DMS 273 (cell line): Measurements from ENCODE around the gene RACK1.
"Not testable (repeated sequence)": the region's sequence is repeated elsewhere in the genome, so short reads cannot be mapped to it uniquely, and the experiment has no call there.

Experiments
- DNase-seq: peaks from one replicate; lab custom pipeline; 2025; ENCODE audit not compliant: unreplicated experiment; lab: John Stamatoyannopoulos, UW

Gene RACK1

DNA sequence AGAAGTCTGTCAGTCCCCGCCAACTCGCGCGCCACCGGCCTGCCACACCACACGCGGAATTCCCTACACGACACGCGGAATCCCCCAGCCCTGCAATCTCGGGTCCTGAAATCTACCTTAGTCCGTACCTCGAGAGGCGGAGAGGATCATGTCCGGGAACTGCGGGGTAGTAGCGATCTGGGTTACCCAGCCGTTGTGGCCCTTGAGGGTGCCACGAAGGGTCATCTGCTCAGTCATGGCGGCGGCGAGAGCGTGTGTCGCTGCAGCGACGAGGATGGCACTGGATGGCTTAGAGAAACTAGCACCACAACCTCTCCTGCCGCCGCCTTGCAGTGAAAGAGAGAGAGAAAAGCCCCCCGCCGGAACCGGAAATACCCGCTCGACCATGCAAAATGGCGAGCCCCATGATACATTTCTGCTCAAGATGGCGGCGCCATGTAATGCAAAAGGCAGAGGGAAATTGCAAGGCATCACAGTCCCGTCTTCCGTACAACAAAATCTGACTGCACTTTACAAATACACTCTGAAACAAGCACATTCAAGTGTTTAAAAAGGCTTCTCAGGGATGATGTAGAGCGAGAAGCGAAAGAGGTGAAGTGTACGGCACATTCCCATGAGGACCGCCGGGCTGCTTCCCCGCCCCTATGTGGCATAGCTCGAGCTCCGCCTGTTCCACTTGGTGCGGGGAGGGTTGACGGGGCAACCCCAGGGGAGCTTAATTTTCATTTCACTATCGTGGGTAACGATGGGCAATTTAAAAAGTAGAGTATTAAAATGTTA is at the start of gene RACK1:
Gene RACK1, minus strand, starts transcription at position 343 of the 780 bp plus-strand sequence. Its CDS starts 106 bp downstream, at position 237.
- no peak for DNase-seq

DNA sequence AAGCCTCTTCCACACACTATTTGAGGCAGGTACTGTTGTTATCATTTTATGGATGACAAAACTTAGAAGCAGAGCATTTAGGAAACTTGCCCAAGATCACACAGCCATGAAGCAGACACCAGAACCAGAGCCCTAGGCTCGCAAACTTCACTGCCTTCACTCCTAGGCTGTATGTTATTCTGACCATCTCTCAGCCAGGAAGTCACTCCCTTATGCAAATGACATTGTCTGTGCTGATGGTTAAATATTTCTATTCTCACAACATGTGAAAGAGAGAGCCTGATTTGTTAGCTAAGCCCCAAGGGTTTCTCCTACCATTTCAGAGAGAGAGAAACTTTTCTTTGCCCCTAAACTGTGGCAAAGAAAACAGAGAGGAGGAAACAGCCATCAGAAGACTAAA is 43.6 kb upstream of the RACK1 start:
- DNase-seq, result not testable (repeated sequence)

DNA sequence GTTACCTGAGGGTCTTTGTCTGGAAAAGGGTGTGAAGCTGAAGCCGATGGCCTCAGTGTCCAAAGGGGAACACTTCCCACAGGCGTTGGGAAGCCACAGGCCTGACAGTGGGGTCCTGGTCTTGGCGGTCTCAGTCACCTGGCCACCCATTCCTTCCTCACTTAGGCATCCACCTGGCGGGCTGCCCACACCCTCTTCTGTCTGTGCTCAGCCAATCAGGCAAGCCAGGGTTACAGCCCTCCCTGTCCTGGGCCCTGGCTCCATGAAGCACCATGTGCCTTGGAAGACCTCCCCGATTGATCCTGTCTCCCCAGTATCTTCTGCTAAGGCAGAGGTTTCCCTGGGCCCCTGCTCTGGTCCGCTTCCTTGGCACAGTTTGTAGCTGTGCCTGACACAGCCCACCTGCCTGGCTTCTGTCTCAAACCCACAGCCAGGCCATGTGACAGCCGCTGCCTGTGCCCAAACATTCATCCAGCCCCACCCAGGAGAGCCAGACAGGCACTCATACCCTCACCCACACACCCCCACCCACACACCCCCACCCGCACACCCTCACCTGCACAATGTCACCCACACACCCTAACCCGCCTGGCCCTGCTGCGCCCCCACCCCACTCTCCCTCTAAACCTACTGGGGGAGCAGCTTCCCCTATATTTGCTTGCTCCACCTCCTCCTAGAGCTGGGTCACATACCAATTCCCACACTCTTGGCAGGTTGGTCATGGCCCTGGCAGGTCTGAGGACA is 42.4 kb upstream of the RACK1 start:
- DNase-seq, result not testable (repeated sequence)

DNA sequence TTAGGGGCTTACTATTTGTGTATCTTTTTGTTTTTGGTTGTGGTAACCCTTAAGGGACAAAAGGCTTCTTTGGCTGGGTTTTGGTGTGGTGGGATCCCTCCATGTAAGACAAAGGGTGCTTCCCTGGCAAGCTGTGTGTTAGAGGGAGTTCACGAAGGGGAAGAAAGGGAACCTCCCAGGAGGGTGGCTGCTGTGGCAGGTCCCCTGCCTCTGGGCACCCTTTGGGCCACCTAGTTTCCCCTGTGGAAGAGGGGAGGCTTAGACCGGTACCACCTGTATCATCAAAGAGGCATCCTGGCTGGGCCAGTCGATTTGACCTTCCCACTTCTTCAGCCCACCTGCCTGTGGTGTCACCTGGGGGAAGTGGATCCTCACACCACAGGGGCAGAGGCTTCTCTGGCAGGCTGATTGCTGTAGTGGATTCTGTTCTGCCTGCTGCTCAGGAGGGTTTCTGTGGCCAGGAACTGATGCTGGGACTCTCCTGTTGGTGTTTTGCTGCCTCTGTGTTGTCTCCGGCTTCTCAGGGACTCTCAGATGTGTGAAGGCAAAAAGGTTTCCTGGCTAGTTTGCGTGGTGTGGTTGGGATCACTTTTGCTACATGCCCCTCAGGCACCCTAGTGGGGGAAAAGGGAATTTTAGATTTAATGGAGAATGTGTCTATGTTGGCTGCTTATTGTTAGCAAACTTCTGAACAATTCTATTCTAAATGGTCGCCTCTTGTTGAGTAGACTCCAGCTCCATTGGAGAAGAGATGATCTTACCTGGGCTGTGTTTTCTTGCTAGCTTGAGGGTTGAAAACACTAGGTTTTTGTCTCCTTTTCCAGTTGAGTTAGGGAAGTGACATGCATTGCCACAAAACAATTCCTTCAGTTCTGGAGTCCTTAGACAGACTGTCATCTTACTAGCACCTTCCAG is 40.4 kb upstream of the RACK1 start:
- not testable (repeated sequence) for DNase-seq

DNA sequence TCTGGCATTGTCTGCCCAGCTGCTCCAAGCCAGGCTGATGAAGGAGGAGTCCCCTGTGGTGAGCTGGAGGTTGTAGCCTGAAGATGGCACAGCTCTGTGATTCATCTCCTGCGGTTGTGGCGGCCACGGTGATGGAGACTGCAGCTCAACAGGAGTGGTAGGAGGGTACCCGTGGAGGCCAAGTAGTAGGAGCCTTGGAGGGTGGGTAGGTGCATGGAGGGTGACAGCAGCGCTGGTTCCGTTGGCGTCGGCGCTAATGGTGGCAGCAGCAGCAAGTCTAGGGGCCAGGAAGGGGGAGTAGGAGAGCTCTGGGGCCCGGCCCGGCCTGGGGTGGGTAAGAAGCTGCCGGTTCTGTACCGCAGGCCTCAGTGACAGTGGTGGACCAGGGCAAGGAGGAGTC is 39.6 kb upstream of the RACK1 start:
- DNase-seq, result no peak

DNA sequence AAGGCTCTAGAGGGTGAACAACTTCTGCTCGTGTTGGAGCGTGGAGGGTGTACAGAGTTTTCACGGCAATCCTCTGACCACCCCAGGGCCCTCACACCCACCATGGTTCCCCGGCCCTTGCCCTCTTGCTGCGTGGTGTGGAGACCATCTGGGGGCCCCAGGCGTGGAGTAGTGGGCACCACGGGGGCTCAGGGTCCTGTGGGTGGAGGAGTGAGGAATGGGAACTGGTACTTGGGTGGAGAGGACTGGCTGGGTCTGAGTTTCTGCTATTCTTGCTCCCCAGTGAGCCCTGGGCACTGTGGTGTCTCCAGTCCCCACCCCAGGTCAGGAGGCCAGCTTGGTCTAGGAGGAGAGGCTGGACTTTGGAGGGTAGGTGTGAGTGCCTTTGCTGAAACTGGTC is 39.2 kb upstream of the RACK1 start:
- DNase-seq, result no peak

DNA sequence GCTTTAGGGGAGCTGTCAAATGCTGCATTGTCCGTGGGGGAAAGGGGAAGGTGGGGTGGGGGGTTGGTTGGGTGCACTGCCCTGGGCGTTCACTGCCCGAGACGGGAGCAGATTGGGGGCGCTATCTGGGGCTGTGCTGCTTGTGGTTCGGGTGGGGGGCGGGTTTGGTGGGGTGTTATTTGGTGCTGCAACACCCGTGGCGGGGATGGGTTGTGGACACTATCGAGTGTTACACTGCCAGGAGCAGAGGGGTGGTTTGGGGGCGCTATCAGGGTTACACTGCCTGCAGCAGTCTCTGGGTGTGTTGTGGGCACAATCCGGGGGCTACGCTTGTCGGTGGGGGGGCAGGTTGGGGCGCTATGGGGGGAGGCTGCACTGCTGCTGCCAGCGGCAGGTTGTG is 38.7 kb upstream of the RACK1 start:
- not testable (repeated sequence) for DNase-seq

DNA sequence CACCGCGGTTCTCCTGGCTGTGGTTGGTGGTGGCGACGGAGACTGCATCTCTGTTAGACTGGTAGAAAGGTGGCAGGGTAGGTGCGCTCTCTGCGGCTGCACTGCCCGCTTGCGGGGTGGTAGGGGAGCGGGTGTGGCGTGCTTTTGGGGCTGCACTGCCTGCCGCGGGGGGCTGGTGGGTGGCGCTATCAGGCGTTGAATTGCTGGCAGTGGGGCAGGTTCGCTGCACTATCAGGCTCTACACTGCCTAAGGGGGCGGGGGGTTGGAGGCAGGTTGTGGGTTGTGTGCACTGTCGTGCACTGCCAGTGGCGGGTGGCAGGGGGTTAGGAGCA is 38.2 kb upstream of the RACK1 start:
- DNase-seq, result no peak

DNA sequence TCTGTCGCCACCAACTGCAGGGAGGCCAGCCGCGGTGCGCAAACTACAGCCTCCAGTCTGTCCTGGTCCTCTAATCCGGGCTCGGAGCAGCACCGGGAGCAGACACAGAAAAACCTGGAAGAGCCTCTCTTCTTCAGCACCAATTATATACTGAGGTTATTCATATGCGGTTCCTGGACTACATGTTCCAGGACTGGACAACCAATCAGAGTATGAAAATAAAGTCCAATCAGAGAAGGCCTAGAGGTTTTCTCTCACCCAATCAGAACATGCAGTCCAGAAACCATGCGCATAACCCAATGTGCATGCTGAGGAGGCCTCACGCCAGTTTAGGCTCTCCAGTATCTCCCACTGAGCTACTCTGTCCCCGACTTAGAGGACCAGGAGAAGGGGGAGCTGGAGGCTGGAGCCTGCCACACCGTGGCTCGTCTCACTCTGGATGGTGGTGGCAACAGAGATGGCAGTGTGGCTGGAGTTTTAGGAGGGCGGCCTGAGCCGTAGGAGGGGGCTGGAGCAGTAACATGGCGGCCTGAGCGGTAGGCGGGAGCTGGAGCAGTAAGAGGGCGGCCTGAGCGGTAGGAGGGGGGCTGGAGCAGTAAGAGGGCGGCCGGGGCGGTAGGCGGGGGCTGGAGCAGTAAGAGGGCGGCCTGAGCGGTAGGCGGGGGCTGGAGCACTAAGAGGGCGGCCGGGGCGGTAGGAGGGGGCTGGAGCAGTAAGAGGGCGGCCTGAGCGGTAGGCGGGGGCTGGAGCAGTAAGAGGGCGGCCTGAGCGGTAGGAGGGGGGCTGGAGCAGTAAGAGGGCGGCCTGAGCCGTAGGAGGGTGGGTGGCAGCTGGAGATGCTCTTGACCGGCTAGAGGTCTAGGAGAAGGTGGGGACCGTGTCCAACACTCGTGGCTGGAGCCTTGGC is 37.6 kb upstream of the RACK1 start:
- no peak for DNase-seq

DNA sequence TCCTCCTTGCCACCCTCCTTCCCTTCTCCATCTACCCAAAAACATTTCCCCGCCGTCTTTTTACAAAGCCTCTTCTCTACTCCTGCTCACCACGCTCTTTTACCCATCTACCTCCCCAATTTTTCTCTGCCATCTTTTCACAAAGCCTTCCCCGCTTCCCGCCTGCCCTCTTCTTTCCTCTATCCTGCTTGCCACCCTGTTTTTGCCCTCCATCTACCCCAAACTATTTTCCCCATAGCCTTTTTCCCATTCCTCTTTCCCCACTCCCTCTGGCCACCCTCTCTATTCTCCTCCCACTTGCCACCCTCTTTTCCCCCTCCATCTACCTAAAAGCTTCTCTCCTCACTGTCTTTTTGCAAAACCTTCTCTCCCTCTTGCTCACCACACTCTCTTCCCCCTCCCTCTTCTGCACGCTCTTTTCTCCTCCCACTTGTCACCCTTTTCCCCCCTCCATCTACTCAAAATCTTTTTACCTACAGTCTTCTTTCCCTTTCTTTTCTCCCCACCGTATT is 36.6 kb upstream of the RACK1 start:
- no peak for DNase-seq

DNA sequence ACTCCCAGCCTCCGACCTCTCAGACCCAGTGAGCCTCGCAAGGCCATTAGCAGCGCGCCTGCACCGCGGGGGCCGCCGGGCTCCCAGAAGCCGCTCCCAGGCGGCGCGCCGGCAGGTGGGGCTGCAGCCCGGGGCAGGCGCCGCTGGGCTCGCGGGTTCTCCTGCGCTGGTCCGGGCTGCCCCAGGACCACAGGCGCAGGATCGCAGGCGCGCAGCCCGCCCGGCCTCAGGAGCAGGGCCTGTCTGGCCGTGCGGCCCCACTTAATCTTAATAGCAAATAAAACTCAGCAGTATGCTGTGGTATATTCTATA is 29.7 kb upstream of the RACK1 start:
- DNase-seq, result not testable (repeated sequence)

DNA sequence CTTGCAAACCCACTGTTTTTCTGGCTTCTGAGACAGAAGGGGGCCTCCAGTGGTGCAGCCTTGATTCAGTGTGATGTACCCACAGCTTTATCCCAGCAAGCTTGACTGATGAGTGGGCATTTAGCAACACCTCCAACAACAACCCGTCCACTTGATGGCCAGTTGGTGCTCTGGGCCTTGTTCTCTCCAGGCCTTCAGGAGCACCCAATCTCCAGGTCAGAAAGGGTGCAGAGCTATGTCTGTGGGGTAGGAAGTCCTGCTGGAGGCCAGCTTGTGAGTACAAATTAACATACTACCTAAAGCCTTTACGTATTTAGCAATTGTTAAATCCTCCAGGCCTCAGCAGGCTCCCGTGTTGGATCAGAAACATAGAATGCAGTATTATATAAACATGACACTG is 27.4 kb upstream of the RACK1 start:
- no peak for DNase-seq

DNA sequence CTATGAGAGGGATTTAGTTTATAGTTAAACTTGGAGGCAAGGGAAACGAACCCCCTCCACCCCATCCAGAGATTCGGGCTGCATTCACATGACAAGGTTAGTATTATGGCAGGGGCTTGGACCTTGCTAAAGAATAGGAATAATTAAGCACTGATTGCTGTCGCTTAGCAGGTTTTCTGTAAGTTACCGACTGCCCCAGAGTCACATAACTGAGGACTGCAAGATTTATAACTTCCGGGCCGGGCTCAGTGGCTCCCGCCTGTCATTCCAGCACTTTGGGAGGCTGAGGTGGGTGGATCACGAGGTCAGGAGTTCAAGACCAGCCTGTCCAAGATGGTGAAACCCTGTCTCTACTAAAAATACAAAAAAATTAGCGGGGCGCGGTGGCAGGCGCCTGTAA is 24.2 kb upstream of the RACK1 start:
- DNase-seq, result not testable (repeated sequence)

DNA sequence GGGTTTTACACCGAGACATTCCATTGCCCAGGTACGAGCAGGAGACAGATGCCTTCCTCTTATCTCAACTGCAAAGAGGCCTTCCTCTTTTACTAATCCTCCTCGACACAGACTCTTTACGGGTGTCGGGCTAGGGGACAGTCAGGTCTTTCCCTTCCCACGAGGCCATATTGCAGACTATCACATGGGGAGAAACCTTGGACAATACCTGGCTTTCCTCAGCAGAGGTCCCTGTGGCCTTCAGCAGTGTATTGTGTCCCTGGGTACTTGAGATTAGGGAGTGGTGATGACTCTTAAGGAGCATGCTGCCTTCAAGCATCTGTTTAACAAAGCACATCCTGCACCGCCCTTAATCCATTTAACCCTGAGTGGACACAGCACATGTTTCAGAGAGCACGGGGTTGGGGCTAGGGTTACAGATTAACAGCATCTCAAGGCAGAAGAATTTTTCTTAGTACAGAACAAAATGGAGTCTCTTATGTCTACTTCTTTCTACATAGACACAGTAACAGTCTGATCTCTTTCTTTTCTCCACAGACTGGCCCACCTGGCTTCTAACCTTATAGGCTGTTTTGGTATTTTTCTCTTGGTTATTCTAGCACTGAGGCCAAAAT is 23.7 kb upstream of the RACK1 start:
- DNase-seq, result not testable (repeated sequence)

DNA sequence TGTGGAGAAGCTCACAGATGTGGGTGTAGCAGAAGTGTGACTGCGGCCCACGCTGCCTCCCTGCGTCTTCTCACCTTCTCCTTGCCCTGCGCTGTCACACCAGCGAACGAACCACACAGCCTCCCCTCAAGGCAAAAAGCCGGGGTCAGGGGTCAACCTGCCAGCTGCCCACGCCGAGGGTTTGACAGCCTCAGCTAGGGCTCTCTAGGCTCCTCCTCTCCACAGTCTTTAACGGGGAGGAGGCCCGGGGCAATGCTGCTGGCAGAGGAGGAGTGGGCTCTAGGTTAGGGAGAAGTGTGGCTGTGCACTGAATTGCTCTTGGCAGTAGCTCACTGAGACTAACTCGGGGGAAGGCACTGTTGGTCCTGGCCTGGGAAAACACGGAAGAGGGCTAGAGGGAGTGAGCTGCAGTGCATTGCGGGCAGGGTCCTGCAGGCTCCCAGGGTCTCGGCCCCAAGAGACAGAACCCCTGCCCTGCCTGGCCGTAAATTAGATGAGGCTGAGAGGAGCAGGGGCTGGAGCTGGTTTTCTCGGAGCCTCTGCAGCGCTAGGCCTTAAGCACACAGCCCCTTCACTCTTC is 21.5 kb upstream of the RACK1 start:
- no peak for DNase-seq

DNA sequence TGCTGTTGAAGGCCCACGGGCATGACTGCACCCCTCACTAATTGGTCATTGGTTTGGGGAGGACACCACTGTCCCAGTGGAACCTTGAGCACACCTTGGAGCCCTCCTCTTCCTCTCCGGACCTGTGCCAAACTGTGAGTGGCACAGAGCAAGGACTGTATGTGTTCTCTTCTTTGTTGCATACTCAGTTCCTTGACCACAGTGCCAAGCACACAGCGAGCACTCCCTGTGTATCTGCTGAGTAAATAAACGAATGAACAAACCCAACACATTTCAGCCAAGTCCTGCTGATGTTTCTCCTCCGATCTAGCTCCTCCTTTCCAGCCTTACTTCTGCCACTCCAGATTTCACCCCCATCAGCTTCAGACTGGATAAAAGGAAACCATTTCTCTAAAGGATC is 19.9 kb upstream of the RACK1 start:
- no peak for DNase-seq

DNA sequence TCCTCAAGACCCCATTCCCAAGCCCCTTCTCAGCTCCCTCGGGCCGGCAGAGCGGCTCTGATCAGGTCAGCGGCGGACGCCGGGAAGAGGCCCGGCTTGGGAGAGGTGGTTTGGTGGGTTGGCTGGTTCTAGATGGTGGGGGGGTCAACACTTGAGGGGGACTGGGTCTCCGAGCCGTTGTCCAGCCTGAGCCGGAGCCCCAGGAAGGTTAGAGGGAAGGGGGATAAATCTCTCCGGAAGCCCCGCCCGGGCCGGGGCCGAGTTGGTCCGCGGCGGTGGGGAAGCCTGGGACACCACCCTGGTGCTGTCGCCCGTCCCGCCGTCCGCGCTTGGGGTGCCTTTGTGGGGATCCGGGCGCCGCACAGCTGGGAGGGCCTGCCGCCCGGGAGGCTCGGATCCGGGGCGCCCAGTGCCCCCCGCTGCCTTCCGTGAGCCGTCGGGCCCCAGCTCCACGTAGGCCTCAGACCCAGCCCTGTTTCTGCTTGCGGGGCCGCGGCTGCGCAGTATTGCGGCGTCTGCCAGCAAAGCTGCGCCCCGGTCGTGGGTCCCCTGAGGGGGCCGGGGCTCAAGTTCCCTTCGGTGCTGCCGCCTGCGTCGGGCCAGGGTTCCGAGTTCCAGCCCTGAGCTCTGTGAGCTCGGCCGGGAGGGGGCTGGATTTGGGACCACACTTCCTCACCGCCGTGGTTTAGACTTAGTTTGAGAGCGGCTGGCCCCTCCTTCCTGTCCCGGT is 17.8 kb upstream of the RACK1 start:
- DNase-seq, result no peak

DNA sequence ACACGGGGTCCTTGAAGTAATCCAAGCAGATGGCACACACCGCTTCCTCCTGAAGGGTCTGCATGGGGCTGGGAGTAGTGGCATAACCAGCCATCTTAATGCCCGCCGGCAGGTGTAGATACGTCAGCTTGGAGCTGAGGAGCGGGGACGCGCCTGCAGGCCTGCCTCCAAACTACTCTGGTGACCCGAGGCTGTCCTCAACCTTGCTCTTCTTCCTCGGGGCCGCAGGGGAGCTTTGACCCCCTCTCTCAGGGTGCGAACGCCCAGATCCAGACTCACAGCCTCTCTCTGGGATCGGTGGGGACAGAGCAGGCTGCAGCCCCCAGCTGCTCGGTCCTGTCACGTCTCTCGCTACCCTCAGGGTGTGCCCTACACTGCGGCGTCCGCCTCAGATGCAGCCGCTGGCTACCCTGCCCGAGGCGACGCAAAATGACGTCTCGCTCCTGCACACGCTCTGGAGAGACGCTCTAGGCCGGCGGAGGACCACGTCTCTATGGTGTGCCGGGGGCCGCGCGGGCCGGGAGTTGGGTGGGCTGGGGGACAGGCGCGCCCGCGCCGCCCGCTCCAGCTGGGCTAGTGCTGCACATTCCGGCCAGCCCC is 17.1 kb upstream of the RACK1 start, which contains the start of gene TRIM52:
Gene TRIM52, minus strand, starts transcription at position 424 of the 600 bp plus-strand sequence. Its CDS starts 330 bp downstream, at position 94.
- no peak for DNase-seq
